Liver (tissue), 9 donors: ENCODE results near the gene RPTOR. TPM values are rescaled to one million over a fixed set of nuclear protein-coding genes. Genes with fewer than 3 reads are reported as not detected.
A peak's percentile ranks its signal among the peaks of the same experiment; 100 is the strongest.

Experiments used
- DNase-seq: peaks from one replicate; pipeline ENCODE4 v3.0.0-alpha.2; 2017; ENCODE audit warnings: low spot score
- H3K27ac ChIP-seq, 2 donors: one replicate each; pipeline ENCODE4 v1.7.0; 2013; ENCODE audit warnings: inconsistent platforms in 2 of 2, low read length in 2 of 2, control low read depth in 1 of 2, low read depth in 1 of 2, mild to moderate bottlenecking in 1 of 2
- H3K27me3 ChIP-seq, 4 donors: one replicate each; pipeline versions ENCODE4 v1.6.1 to v1.7.0; 2013; ENCODE audit warnings: low read length in 3 of 4, inconsistent platforms in 1 of 4, mild to moderate bottlenecking in 1 of 4, moderate library complexity in 1 of 4; ENCODE audit not compliant: control insufficient read depth in 4 of 4, insufficient read depth in 4 of 4
- H3K36me3 ChIP-seq, 4 donors: one replicate each; pipeline versions ENCODE4 v1.6.1 to v1.7.0; 2013; ENCODE audit warnings: low read length in 3 of 4, mild to moderate bottlenecking in 3 of 4, low read depth in 1 of 4, moderate library complexity in 1 of 4; ENCODE audit not compliant: control insufficient read depth in 4 of 4, insufficient read depth in 3 of 4
- H3K4me1 ChIP-seq, 4 donors: one replicate each; pipeline versions ENCODE4 v1.6.1 to v1.7.0; 2013; ENCODE audit warnings: low read length in 3 of 4, mild to moderate bottlenecking in 3 of 4, moderate library complexity in 1 of 4; ENCODE audit not compliant: control insufficient read depth in 4 of 4, insufficient read depth in 4 of 4
- H3K4me3 ChIP-seq, 3 donors: one replicate each; pipeline versions ENCODE4 v1.6.1 to v1.7.0; 2013; ENCODE audit warnings: low read length in 3 of 3, control low read depth in 1 of 3, low read depth in 1 of 3, mild to moderate bottlenecking in 1 of 3
- H3K9ac ChIP-seq, 2 donors: one replicate each; pipeline ENCODE4 v1.7.0; 2013; ENCODE audit warnings: low read length in 2 of 2, mild to moderate bottlenecking in 2 of 2, moderate library complexity in 2 of 2, control low read depth in 1 of 2, low read depth in 1 of 2
- H3K9me3 ChIP-seq, 4 donors: one replicate each; pipeline versions ENCODE4 v1.6.1 to v1.7.0; 2013; ENCODE audit warnings: low read length in 3 of 4; ENCODE audit not compliant: control insufficient read depth in 4 of 4
- ATF3 ChIP-seq: IDR thresholded peaks from 2 replicates; pipeline ENCODE4 v1.6.1; 2016; ENCODE audit warnings: antibody characterized with exemption
- CTCF ChIP-seq: fragments of 150-350 bp; IDR thresholded peaks from 2 replicates; pipeline ENCODE4 v1.5.1; 2017; ENCODE audit warnings: improper control_type of control experiment, low read depth, low read length; ENCODE audit not compliant: missing input control
- EGR1 ChIP-seq, 2 donors: IDR thresholded peaks; 2 replicates each; pipeline ENCODE4 v1.6.1; 2016 to 2018; ENCODE audit warnings: antibody characterized with exemption in 2 of 2, low read depth in 2 of 2
- FOXA1 ChIP-seq: IDR thresholded peaks from 2 replicates; pipeline ENCODE4 v1.6.1; 2016; ENCODE audit warnings: antibody characterized with exemption
- FOXA2 ChIP-seq: IDR thresholded peaks from 2 replicates; pipeline ENCODE4 v1.6.1; 2016; ENCODE audit warnings: antibody characterized with exemption
- GABPA ChIP-seq, 2 donors: IDR thresholded peaks in 1 of 2; conservative IDR thresholded peaks in 1 of 2; 2 replicates each; pipeline ENCODE4 v1.6.1; 2016; ENCODE audit warnings: antibody characterized with exemption in 2 of 2, mild to moderate bottlenecking in 1 of 2, moderate library complexity in 1 of 2
- HNF4A ChIP-seq, 2 donors: conservative IDR thresholded peaks; 2 replicates each; pipeline ENCODE4 v1.6.1; 2016; ENCODE audit warnings: antibody characterized with exemption in 2 of 2, mild to moderate bottlenecking in 2 of 2
- HNF4G ChIP-seq: IDR thresholded peaks from 2 replicates; pipeline ENCODE4 v1.6.1; 2016; ENCODE audit warnings: antibody characterized with exemption
- JUND ChIP-seq, 2 donors: IDR thresholded peaks; 2 replicates each; pipeline ENCODE4 v1.6.1; 2016; ENCODE audit warnings: antibody characterized with exemption in 2 of 2
- MAX ChIP-seq: IDR thresholded peaks from 2 replicates; pipeline ENCODE4 v1.6.1; 2016; ENCODE audit warnings: antibody characterized with exemption
- NR2F2 ChIP-seq: IDR thresholded peaks from 2 replicates; pipeline ENCODE4 v1.6.1; 2016; ENCODE audit warnings: antibody characterized with exemption
- RAD21 ChIP-seq, 2 donors: IDR thresholded peaks; 2 replicates each; pipeline ENCODE4 v1.6.1; 2016; ENCODE audit warnings: antibody characterized with exemption in 2 of 2, mild to moderate bottlenecking in 2 of 2
- REST ChIP-seq: IDR thresholded peaks from 2 replicates; pipeline ENCODE4 v1.6.1; 2016; ENCODE audit warnings: antibody characterized with exemption, mild to moderate bottlenecking
- RXRA ChIP-seq, 2 donors: IDR thresholded peaks; 2 replicates each; pipeline ENCODE4 v1.6.1; 2017 to 2018; ENCODE audit warnings: antibody characterized with exemption in 2 of 2, mild to moderate bottlenecking in 1 of 2
- SP1 ChIP-seq: IDR thresholded peaks from 2 replicates; pipeline ENCODE4 v1.6.1; 2018; ENCODE audit warnings: antibody characterized with exemption, mild to moderate bottlenecking
- TAF1 ChIP-seq: conservative IDR thresholded peaks from 2 replicates; pipeline ENCODE4 v1.6.1; 2016; ENCODE audit warnings: antibody characterized with exemption, mild to moderate bottlenecking
- YY1 ChIP-seq: IDR thresholded peaks from 2 replicates; pipeline ENCODE4 v1.6.1; 2016; ENCODE audit warnings: antibody characterized with exemption, mild to moderate bottlenecking
- ZBTB33 ChIP-seq: IDR thresholded peaks from 2 replicates; pipeline ENCODE4 v1.6.1; 2016; ENCODE audit warnings: antibody characterized with exemption
- WGBS: extraction: QIAGEN DNeasy Blood & Tissue Kit; methylation state at CpG from one replicate; pipeline ENCODE4 v1.1.7; 2013; 5-methylcytosine and 5-hydroxymethylcytosine counted together
- polyA plus RNA-seq, 2 donors: library from polyadenylated mRNA; stranded (reverse) in 1 of 2; unstranded in 1 of 2; fragments of 200-250 nt in 1 of 2; fragments of >200 nt in 1 of 2; fragmentation: Nextera tagmentation in 1 of 2; extraction: Ambion mirVana in 1 of 2; gene quantifications; one replicate each; pipeline versions ENCODE4 v1.2.1 to v1.2.3, GENCODE V29; 2013 to 2015
- total RNA-seq, 2 donors: library from RNA; depleted of rRNA; stranded (reverse); fragments of >200 nt; gene quantifications; one replicate each; pipeline ENCODE4 v1.2.3, GENCODE V29; 2014
- donor health status: healthy.
- donor health status: healthy.
- donor health status: healthy.
- donor health status: healthy.
- donor health status: healthy.

Gene RPTOR
- total and polyA plus RNA-seq, 4 donors: 4.8 to 25.4 (median 11.6) TPM

- H3K9me3 ChIP-seq: no peaks in the 10 kb centered on the region
- no peak overlapping the region for H3K9ac ChIP-seq
- WGBS: 62% methylated on average over 7 of the region's 7 CpGs
- TF ChIP-seq FOXA2: no peak
- TF ChIP-seq CTCF: no peak
- TF ChIP-seq HNF4G: no peak
- TF ChIP-seq ZBTB33: no peak
- TF ChIP-seq RXRA (IDR thresholded peaks at IDR 0.05): peak; percentile 13 to 26
- TF ChIP-seq NR2F2: peak; percentile 77
- no peak for TF ChIP-seq FOXA1
- no peak for TF ChIP-seq GABPA (IDR thresholded peaks at IDR 0.05 in 1 of 2, conservative IDR thresholded peaks at IDR 0.05 in 1 of 2)
- TF ChIP-seq EGR1 (IDR thresholded peaks at IDR 0.05; ENCODE audit: low read depth in 2 of 2): no peak
- TF ChIP-seq RAD21 (IDR thresholded peaks at IDR 0.05): peak in 1 of 2 donors; percentile 8
- no peak for TF ChIP-seq SP1
- no peak for TF ChIP-seq HNF4A (conservative IDR thresholded peaks at IDR 0.05)
- no peak for TF ChIP-seq TAF1
- TF ChIP-seq MAX: no peak
- TF ChIP-seq JUND (IDR thresholded peaks at IDR 0.05): no peak
- no peak for TF ChIP-seq ATF3
- TF ChIP-seq YY1: no peak
- no peak for TF ChIP-seq REST
- DNase-seq: no peak
- H3K27ac ChIP-seq: no peak overlapping the region
- no peak overlapping the region for H3K4me3 ChIP-seq
- H3K27me3 ChIP-seq: no peaks in the 10 kb centered on the region
- peaks cover 0 to 12% (median 6%) of the 10 kb centered on the region in 4 donors for H3K4me1 ChIP-seq
- no peaks in the 10 kb centered on the region for H3K36me3 ChIP-seq
These were observed 440.1 kb downstream of the RPTOR start for GRCh38 chr17:80984749-80985148.
